ENCODE data around the gene LOXL1.

The LOXL1 gene, protein sequence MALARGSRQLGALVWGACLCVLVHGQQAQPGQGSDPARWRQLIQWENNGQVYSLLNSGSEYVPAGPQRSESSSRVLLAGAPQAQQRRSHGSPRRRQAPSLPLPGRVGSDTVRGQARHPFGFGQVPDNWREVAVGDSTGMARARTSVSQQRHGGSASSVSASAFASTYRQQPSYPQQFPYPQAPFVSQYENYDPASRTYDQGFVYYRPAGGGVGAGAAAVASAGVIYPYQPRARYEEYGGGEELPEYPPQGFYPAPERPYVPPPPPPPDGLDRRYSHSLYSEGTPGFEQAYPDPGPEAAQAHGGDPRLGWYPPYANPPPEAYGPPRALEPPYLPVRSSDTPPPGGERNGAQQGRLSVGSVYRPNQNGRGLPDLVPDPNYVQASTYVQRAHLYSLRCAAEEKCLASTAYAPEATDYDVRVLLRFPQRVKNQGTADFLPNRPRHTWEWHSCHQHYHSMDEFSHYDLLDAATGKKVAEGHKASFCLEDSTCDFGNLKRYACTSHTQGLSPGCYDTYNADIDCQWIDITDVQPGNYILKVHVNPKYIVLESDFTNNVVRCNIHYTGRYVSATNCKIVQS

DNA sequence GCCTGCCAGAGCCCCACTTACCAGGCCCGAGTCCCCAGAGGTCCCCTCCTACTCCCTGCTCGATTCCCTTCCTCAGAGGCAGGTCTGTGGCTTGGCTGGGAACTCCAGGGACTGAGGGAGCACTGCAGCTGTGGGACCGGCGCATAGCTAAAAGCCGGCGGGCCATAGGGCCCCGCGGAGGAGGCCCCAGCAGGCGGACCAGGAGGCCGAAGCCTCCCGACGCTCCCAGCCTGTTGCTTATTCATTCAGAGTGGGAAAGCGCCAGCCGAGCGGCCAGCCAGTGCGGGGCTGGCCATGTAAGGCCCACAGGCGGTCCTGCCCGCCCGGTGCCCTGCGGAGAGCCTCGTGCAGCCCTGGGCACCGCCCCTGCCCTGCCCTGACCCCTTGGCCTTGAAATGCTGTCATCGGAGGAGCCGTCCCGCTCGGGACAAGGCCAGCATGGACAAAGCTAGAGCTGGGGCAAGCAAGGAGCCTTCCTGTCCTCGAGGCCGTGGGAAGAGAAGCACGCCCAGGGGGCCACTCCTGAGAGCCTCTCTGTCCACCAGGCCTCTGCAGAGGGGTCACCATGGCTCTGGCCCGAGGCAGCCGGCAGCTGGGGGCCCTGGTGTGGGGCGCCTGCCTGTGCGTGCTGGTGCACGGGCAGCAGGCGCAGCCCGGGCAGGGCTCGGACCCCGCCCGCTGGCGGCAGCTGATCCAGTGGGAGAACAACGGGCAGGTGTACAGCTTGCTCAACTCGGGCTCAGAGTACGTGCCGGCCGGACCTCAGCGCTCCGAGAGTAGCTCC is at the start of gene LOXL1:
LOXL1 (plus strand) TSS at position 244 of the 784 bp plus-strand sequence; CDS start at position 566, 322 bp downstream.
- peak; percentile 90 for DNase-seq (ENCODE audit: low read depth)

DNA sequence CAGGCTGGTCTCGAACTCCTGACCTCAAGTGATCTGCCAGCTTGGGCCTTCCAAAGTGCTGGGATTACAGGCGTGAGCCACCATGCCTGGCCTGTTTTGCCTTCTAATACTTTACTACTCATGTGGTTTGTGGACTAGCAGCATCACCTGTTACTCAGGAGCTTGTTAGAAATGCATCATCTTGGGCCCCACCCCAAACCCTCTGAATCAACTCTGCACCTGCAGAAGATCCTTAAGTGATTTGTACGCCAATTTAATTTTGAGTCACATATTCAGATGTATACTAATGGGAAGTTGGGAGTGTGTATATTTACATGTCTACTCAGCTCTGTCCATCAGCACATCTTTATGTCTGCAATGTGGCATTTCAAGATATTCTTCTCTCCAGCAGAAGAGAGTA is 46.8 kb upstream of the LOXL1 start:
- no peak for DNase-seq (ENCODE audit: low read depth)

DNA sequence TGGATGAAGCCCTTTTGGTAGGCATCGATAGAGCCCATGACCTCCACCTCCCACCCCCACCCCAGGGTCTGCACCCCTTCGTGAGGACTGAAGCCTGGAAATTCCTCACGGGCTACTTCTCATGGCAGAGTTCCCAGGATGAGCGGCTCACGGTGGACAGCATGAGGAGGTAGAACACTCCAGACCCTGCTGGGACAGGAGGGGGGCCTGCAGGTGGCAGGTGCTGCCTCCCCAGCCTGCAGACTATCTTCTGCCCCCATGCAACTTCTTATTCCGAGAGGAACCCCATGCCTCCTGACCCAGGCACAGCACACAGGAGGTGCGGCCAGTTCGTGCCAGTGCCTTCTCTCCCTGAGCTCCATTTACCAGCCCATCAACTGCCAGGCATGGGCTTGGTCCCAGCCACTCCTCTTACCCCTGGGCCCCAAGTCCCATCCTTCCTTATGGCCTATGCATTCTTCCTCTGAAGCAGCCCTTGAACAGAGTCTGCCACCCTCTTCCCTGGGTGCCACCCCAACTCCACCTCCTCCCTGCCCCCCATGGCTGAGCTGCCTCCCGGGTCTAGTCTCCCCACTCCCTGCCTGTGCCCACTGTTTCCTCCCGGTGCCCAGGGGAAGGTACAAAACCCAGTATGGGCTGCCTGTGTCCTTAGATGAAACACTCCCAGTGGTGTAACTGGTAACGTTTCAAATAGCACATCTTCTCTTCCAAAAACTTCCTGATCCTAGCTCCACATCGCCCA is 44.5 kb upstream of the LOXL1 start:
- DNase-seq (ENCODE audit: low read depth) = no peak

DNA sequence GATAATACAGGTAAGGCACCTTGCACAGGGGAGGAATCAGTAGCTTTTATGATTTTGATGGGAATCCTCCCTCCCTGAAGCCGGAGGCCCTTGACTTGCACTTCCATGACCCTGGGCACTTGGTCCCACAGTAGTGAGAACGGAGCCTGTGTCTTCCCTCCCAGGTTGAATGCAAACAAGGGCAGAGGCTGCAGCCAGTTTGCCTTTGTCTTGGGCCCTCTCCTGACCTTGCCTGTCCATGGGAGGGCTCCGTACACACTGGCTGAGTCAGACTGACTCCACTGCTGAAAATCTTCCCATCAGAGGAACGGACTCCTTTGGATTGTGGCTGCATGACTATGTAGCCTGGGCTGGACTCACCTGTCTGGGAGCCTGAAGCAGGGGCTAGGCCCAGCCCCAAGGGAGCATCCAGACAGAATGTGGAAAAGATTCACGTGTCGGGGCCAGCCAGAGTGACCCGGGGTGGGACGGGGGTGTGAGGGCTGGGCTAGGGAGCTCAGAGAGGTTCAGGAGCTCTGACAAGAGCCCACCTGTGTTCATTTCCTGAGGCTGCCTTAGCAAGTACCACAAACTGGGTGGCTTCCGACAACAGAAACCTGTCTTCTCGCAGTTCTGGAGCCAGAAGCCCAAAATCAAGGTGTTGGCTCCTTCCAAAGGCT is 43.4 kb upstream of the LOXL1 start:
- no peak for DNase-seq (ENCODE audit: low read depth)

DNA sequence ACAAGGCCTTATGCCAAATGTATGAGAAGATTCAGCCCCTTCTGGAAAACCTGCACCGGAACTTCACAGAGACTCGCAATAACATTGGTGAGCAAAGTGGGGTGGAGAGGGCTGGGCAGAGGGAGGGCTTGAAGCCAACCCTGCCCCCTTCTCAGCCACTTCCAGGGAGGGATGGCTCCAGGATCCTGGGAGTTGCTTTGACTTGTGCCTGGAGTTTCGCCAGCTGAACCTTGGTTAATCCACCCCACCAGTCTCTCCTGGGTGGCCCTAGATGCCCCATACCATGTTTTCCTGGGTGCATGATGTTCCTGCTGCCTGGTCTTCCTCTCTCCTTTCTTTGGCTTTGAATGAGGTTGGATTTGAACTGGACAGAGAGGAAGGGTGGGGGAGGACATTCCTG is 42.1 kb upstream of the LOXL1 start:
- no peak for DNase-seq (ENCODE audit: low read depth)

DNA sequence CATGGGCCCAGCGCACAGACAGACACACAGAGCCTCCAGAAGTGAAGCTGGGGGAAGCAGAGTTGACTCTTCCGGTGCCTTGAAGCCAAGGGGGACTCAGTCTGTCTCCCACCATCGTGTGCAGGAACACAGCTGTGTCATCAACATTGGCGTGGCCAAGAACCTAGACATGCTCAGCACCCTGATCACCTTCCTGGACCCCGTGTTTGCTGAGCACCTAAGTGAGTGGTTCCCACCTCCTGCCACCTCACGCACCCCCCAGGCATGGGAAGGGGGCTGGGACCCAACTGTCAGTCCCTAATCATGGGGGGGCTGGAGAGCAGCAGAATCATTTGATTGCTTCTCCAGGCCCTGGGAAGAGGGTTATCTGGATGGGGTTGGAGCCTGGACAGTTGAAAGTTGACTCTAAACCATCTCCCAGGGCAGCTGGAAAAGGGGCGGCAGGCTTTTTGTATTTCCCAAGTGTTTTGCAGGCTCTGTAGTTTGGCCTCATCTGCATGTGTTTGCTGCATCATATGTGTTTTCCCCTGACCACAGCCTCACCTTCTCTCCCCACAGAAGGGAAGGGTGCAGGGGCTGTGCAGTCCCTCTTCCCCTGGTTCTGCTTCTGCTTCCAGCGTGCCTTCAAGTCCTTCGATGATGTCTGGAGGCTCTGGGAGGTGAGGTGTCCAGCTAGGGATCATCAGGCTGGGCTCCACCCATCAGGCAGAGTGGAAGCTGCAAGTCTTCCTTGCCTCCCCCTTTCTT is 40.1 kb upstream of the LOXL1 start:
- DNase-seq (ENCODE audit: low read depth) = no peak

DNA sequence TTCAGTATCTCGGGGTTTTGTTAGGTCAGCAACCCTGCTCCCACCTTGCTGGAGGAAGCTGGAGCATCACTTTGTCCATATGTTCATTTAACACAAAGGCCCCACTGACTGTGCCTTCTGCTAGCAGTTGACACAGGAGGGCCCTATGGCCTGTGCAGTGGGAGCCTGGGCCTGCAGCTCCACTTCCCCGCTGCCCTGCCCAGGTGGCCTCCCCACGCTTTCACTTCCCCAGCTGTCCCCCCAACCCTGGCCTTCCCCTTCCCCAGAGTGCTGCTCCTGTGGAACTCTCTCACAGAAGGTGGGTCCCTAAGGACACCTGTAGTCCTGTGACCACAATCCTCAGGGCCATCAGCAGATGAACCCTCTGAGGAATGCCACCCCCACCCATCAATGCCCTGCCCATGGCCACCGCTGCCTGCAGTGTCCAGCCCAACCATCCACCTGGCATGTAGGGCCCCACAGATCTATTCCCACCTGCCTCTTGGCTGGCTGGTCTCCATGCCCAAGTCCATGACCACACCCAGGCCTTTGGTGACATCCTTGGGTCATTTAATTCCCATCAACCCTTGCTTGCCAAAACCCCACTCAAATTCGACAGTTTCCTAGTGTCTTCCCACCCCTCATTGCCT is 39.4 kb upstream of the LOXL1 start:
- no peak for DNase-seq (ENCODE audit: low read depth)

DNA sequence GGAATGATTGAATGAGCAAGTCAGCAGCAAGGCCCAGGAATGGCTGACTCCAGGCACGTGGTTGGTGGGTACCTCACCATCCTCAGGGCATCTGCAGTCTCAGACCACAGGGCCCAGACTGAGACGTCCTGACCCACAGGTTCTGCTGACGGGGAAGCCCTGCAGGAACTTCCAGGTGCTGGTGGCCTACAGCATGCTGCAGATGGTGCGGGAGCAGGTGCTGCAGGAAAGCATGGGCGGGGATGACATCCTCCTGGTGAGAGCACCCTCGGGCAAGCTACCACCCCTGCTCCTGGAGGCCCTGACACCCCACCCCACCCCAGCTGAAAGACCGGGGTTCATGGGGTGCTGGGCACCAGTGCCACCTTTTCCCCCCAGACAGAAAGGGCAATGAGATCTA is 38.8 kb upstream of the LOXL1 start:
- DNase-seq (ENCODE audit: low read depth) = no peak

DNA sequence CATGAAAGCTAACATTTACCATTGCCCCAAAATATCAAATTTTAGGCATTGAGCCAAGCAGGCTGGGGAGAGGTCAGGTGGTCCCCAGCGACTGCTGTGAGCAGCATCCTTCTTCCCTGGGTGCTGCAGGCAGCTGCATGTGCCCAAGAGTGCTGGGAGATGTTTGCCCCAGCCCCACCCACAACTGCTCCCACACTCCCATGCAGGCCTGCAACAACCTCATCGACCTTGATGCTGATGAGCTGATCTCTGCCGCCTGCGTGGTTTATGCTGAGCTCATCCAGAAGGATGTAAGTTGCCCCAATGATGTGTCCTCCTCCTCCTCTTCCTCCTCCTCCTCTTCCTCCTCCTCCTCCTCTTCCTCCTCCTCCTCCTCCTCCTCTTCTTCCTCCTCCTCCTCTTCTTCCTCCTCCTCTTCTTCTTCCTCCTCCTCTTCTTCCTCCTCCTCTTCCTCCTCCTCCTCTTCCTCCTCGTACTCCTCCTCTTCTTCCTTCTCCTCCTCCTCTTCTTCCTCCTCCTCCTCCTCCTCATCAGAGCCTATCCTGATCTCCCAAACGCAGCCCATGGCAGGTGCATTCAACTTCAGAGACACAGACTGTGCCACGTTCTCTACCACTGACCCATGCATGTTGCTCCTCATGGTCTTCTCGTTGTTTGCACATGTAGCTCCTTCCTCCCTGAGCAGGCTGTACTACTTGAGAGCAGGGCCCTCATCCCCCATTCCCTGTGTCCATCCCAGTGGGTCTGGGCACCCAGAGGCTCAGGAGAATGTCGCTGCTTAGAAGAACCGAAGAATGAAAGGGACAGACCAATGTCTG is 37.8 kb upstream of the LOXL1 start:
- DNase-seq (ENCODE audit: low read depth) = no peak

DNA sequence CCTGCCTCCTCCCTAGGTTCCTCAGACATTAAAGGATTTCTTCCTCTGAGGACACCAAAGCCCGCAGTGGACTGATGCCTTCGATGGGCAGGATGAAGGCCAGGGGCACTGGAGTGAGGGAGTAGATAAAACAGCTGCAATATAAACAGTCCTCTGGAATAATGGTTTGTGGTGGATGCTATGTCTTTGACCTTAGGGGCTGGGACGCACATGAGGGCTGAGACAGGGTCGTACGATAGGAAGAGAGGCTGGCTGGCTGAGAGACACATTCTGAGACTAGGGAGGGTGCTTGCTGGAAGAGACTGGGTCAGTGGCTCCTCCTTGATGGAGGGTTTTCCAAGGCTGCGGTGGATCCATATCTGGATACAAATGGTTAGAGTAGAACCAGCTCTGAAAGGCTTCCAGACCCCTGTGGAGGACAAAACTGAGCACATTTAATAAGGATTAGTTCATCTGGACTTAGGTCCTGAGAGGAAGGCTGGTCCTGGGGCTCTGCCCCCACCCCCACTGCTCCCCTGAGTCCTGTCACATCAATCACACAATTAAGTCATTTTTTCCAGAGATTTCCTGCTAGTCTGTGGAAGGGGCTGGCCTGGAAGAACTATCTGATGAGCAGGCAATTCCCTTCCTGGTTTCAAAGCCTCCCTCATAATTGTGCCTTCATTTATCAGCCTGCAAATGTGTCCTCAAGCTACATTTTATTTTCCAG is 37.1 kb upstream of the LOXL1 start:
- no peak for DNase-seq (ENCODE audit: low read depth)

DNA sequence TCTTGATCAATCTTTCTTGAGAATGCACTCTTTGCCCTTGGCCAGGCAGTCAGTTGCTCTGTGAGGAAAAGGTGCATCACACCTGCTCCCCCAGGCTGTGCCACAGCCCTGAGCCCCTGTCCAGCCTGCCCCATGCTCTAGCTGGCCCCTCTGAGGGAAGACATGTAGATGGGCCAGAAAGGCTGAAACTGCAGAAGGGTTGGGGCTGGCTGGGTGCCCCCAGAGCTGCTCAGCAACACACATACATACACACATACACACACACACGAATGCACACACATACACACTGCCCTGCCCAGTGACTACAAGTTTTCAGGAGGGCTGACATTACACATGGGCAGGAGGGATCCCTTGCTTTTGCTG is 36.5 kb upstream of the LOXL1 start:
- DNase-seq (ENCODE audit: low read depth) = no peak

DNA sequence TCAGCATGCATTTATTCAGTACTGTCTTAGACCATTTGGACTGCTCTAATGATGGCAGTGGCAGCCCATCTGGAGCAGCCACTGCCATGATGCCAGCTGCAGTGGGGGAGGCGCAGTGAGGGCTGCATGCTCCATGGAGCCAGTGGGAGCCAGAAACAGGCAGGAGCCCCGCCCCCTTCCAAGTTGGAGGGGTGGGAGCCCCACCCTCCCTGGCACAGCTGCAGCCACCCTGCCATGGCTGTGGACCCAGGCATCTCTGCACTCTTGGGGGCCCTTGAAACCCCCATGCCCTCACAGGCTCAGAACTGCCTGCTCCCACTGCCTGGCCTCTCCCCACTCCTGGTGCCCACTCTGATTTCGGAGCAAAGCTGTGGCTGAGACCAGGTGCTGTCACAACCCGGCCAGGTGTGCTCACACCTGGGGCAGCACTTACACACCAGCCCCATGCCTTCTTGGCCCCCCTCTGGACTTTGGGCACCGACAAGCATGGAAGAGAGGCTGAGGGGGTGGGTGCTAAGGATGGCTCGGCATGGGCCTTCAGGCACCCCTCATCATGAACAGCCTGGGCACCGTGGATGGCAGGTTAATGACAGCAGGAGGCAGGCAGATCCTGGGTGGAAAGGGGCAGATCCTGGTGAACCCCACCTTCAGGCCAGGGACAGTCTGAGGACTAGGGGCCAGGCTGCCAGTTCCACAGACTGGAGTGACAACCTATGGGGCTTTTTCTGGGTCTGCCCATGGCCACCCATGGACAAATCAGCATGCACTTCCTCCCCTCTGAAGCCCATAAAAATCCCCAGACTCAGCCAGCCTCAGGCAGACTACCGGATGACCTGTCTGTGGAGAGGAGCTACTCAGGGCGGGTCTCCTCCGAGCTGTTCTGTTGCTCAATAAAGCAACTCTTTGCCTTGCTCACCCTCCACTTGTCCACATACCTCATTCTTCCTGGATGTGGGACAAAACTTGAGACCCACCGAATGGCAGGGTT is 34.6 kb upstream of the LOXL1 start:
- DNase-seq (ENCODE audit: low read depth) = no peak

DNA sequence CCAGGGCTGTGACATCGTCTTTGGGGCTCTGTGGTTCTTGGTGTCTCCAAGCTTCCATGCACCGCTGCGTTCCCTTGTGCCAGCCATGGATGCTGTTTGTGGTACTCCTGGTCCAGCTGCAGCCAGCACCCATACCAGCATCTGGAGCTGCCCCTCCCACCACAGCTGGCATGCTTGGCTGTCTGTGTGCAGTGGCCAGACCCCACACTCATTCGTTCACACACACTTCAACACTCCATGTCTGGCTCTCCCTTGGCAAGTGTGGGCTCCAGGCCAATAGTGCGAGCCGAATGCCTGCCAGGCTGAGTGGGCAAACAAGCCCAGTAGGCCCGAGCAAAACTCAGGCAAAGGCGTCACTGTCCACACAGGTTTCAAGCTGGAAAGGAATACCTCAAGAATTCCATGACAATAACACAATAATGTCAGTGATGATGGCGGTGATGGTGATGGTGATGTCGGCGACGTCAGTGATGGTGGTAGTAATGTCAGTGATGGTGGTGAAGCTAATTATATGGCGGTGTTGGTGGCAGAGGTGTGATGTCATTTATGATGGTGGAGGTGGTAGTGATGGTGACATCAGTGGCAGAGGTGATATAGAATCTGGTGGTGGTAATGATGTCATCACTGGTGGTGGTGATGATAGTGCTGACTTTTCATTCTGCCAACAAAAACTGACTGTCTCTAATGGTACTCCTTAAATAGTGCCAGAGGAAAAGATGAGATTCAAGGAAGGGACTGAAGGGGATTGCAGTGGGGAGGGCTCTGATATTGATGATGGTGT is 33.6 kb upstream of the LOXL1 start:
- no peak for DNase-seq (ENCODE audit: low read depth)

DNA sequence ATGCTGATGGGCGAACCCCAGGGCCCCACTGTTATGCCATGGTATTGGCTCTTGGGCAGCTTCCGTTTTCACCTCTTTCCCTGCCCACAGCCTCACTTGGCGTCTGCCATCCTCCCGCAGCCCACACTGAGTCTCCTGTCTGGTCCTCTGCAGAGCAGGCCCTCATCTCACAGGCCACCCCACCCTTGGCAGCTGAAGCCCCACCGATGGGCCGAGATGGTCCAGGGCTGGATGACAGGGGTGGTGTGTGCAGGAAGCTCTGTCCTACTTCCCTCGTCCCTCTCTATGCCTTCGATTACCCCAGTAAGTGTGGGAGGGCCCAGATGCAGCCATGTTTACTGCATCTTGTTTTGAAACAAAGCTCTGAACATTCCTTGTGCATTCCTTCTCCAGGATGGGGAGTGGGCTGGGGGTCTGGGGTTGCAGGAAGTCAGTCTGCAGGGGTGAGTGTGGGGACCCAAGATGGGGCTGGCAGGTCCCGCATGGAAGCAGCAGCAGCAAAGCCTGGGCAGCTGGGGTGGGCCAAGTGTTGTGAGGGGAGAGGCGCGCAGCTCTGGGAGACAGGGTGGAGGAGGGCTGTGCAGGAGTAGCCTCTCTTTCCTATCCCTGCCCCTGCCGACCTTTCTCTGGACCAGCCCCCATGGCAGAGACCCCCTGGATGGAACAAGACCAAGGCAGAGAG is 32.0 kb upstream of the LOXL1 start:
- DNase-seq (ENCODE audit: low read depth) = no peak

DNA sequence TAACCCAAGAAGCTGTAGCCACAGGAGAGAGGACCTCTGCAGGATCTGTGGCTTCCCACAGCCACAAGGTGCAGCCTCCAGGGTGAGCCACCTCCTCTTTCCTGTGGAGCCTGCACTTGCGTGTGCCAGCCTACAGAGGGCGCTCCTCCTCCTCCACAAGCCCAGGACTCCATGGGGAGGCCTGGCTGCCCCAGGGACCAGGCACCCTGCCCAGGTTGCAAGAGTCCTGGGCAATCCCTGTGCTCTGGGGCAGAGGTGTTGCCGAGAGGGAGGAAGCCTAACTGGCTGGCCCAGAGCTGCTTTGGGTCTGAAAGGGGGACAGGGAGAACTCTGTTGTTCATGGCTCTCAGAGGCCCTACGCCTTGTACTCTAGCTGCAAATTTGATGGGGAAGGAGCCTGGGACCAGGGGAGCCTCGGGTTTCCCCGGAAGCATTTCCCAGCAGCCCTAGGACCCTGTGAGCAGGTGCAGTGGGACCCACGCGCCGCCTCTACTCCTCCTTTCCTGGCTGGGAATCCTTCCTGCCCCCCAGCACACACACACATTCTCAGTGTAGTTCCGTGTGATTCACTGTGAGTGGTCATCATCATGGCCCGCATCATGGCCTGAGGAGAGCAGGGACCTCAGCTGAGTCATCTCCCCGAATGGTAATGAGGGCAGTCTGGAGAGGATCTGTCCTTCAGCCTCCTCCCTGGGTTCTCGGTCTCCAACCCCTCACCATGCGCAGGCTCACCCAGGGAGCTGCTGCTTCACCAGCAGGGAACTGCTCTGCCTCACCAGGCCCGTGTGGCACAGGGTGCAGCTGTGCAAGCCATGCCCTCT is 28.6 kb upstream of the LOXL1 start:
- peak; percentile 77 for DNase-seq (ENCODE audit: low read depth)
